Tibial nerve (tissue), 3 donors: ENCODE data around the gene AGL.
"Not testable (repeated sequence)": the region's sequence is repeated elsewhere in the genome, so short reads cannot be mapped to it uniquely, and the experiment has no call there.

Experiments
- CTCF ChIP-seq, 5 experiments: fragments of 200-600 bp in 3 of 5; fragments of 450-650 bp in 2 of 5; sonication (generic) in 3 of 5; IDR thresholded peaks; one replicate each; pipeline ENCODE4 v1.5.1; 2016 to 2019; ENCODE audit warnings: antibody characterized with exemption in 5 of 5, mild to moderate bottlenecking in 3 of 5, moderate library complexity in 2 of 5
- POLR2A ChIP-seq, 2 donors: fragments of 450-650 bp; IDR thresholded peaks; one replicate each; pipeline ENCODE4 v1.6.1; 2017; ENCODE audit warnings: antibody characterized with exemption in 2 of 2, mild to moderate bottlenecking in 2 of 2, moderate library complexity in 2 of 2

GRCh38 chr1:99960260-99960659, 110.1 kb downstream of the AGL start:
- not testable (repeated sequence) for TF ChIP-seq CTCF, POLR2A (IDR thresholded peaks at IDR 0.05)
